Measurements from ENCODE around the gene BLOC1S1. TPM values are rescaled to one million over a fixed set of nuclear protein-coding genes. Genes with fewer than 3 reads are reported as not detected.
A peak's percentile ranks its signal among the peaks of the same experiment; 100 is the strongest.

Gene BLOC1S1
- total RNA-seq, 1 experiment from 2014 or later = 66.7 TPM

GRCh38 chr12:55736780-55737580 lies 21.1 kb downstream of the BLOC1S1 start:
- Histone ChIP-seq H3K4me1 (peaks cover 10% of the 10 kb centered on the region; the same call in 1 of the 2 replicates), H3K27ac (0 out of 2 replicates have a peak overlapping the region, but pooled peaks have one; percentile 54), H3K27me3 (no peaks in the 10 kb centered on the region), H3K36me3 (no peaks in the 10 kb centered on the region), H3K9me3 (replicated peaks) (no peaks in the 10 kb centered on the region), H3K4me3 (peak overlapping the region; percentile 57)
- DNase-seq = peak; percentile 65 to 81

DNA sequence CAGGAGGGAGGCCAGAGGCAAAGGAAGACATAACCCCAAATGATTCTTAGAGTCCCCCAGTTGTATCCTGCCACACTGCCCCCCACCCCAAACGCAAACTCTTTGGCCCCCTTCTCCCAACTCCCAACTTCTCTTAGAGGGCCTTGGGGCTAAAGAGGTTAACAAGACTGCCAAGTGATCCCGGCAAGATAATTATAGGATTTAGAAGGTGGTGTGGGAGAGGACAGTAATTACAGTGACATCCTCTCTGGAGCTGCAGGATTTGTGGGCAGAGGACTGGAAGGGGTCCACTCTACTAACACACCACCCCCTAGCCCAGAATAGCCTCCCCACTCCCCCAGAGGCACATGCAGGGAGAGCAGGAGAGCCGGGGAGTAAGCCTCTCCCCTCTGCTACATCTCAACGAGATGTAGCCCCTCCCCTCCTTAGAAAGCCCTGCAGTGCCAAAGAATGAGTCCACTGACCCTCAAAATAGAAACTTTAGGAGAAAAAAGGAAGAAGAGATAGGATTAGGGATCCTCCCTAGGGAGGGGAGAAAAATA lies 21.8 kb downstream of the BLOC1S1 start:
- H3K9me3 ChIP-seq (replicated peaks) = no peaks in the 10 kb centered on the region
- no peaks in the 10 kb centered on the region for H3K36me3 ChIP-seq
- H3K27me3 ChIP-seq = no peaks in the 10 kb centered on the region
- H3K4me3 ChIP-seq = peak overlapping the region; percentile 57
- DNase-seq = peak in 1 of 2 experiments; percentile 33
- peaks cover 10% of the 10 kb centered on the region; the same call in 1 of the 2 replicates for H3K4me1 ChIP-seq
- H3K27ac ChIP-seq = peak overlapping the region; percentile 54

GRCh38 chr12:55738123-55739024 lies 22.5 kb downstream of the BLOC1S1 start:
- Histone ChIP-seq H3K4me1 (peaks cover 10% of the 10 kb centered on the region; the same call in 1 of the 2 replicates), H3K9me3 (replicated peaks) (no peaks in the 10 kb centered on the region), H3K4me3 (peak overlapping the region; percentile 57), H3K27ac (peak overlapping the region; percentile 54), H3K27me3 (no peaks in the 10 kb centered on the region), H3K36me3 (no peaks in the 10 kb centered on the region)
- DNase-seq = peak; percentile 88 to 93

- Histone ChIP-seq H3K36me3 (no peaks in the 10 kb centered on the region), H3K9me3 (replicated peaks) (no peaks in the 10 kb centered on the region), H3K4me1 (peaks cover 10% of the 10 kb centered on the region; the same call in 1 of the 2 replicates), H3K4me3 (peak overlapping the region; percentile 57), H3K27me3 (no peaks in the 10 kb centered on the region), H3K27ac (no peak overlapping the region)
- no peak for DNase-seq
These were observed 23.2 kb downstream of the BLOC1S1 start for GRCh38 chr12:55739025-55739378.

GRCh38 chr12:55741931-55742680 lies 26.3 kb downstream of the BLOC1S1 start:
- H3K27ac ChIP-seq = no peak overlapping the region
- H3K4me3 ChIP-seq = peak overlapping the region; percentile 46
- no peaks in the 10 kb centered on the region for H3K9me3 ChIP-seq (replicated peaks)
- H3K36me3 ChIP-seq = no peaks in the 10 kb centered on the region
- DNase-seq = no peak
- H3K27me3 ChIP-seq = no peaks in the 10 kb centered on the region
- H3K4me1 ChIP-seq = peaks cover 15% of the 10 kb centered on the region

GRCh38 chr12:55742719-55743405 lies 27.0 kb downstream of the BLOC1S1 start, which contains the start of gene GDF11:
GDF11 (plus strand) TSS chr12:55743122; CDS start chr12:55743317, 195 bp downstream.
- H3K4me1 ChIP-seq = peaks cover 8% of the 10 kb centered on the region
- H3K9me3 ChIP-seq (replicated peaks) = no peaks in the 10 kb centered on the region
- H3K27ac ChIP-seq = no peak within 1 kb of the TSS; the same call in 1 of the 2 replicates
- DNase-seq = peak; percentile 79 to 83
- H3K27me3 ChIP-seq = no peaks in the 10 kb centered on the region
- peak within 1 kb of the TSS; percentile 68 for H3K4me3 ChIP-seq
- H3K36me3 ChIP-seq = 0 out of 2 replicates have a peak, but pooled peaks cover 3% of the 10 kb centered on the region

- Histone ChIP-seq H3K4me3 (peak overlapping the region; percentile 68), H3K36me3 (0 out of 2 replicates have a peak, but pooled peaks cover 3% of the 10 kb centered on the region), H3K27me3 (no peaks in the 10 kb centered on the region), H3K27ac (no peak overlapping the region; the same call in 1 of the 2 replicates), H3K4me1 (peaks cover 7% of the 10 kb centered on the region), H3K9me3 (replicated peaks) (no peaks in the 10 kb centered on the region)
- DNase-seq = peak; percentile 57 to 65
These were observed 27.8 kb downstream of the BLOC1S1 start for GRCh38 chr12:55743406-55744339.

GRCh38 chr12:55744340-55745030 lies 28.6 kb downstream of the BLOC1S1 start:
- no peaks in the 10 kb centered on the region for H3K27me3 ChIP-seq
- no peak overlapping the region for H3K27ac ChIP-seq
- peaks cover 7% of the 10 kb centered on the region for H3K4me1 ChIP-seq
- no peaks in the 10 kb centered on the region for H3K9me3 ChIP-seq (replicated peaks)
- 0 out of 2 replicates have a peak, but pooled peaks cover 7% of the 10 kb centered on the region for H3K36me3 ChIP-seq
- DNase-seq = peak in 1 of 2 experiments; percentile 29
- H3K4me3 ChIP-seq = peak overlapping the region; percentile 68

GRCh38 chr12:55745361-55746173 lies 29.7 kb downstream of the BLOC1S1 start:
- Histone ChIP-seq H3K36me3 (0 out of 2 replicates have a peak, but pooled peaks cover 7% of the 10 kb centered on the region), H3K27me3 (no peaks in the 10 kb centered on the region), H3K4me1 (peaks cover 7% of the 10 kb centered on the region), H3K9me3 (replicated peaks) (no peaks in the 10 kb centered on the region), H3K4me3 (peak overlapping the region; percentile 33), H3K27ac (no peak overlapping the region)
- peak; percentile 32 to 74 for DNase-seq

DNA sequence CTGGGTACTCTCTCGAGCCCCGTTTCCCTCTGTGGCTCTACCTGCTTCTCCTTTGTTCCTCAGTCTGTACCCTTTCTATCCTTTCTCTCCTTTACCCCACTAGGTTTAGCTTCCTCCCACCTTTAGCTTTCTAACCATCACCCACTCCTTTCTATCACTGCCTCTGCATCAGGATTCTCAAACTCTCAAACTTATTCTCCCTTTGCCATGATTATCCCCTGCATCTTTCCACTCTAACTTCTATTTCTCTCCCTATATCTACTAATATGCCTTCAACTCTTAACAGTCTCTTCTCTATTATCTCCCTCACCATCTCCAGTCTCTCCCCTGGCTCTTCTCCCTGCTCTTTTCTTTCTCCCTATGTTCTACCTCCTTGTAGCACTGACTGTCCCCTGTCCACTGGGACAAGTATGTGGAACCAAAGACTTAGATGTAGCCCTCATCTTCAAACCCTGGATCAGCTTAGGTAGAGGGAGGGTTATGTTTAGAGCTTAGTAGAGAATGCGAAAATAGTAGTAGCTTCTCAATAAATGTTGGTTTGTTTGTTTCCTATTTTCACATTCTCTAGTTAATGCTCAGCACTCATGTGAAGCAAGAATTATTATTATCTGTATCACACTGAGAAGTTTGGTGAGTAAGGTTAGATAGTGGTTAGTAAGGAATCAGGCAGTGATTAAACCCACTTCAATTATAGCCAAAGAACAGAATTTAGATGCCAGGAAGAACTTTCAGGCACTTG lies 30.5 kb downstream of the BLOC1S1 start:
- Histone ChIP-seq H3K9me3 (replicated peaks) (no peaks in the 10 kb centered on the region), H3K27ac (no peak overlapping the region), H3K27me3 (no peaks in the 10 kb centered on the region), H3K36me3 (peaks cover 12% of the 10 kb centered on the region; the same call in 1 of the 2 replicates), H3K4me1 (peaks cover 7% of the 10 kb centered on the region), H3K4me3 (no peak overlapping the region)
- DNase-seq = no peak

GRCh38 chr12:55746913-55747231 lies 31.0 kb downstream of the BLOC1S1 start:
- Histone ChIP-seq H3K4me1 (peaks cover 7% of the 10 kb centered on the region), H3K9me3 (replicated peaks) (no peaks in the 10 kb centered on the region), H3K4me3 (no peak overlapping the region), H3K27ac (no peak overlapping the region), H3K27me3 (no peaks in the 10 kb centered on the region), H3K36me3 (peaks cover 12% of the 10 kb centered on the region)
- DNase-seq = no peak

Data from SJCRH30 (cell line).